HK-2 (cell line): ENCODE results near the gene ZNF670.
"Not testable (repeated sequence)": the region's sequence is repeated elsewhere in the genome, so short reads cannot be mapped to it uniquely, and the experiment has no call there.

Experiments
- DNase-seq: peaks from one replicate; pipeline ENCODE4 v3.0.0-alpha.2; 2018; ENCODE audit not compliant: unreplicated experiment

The ZNF670 gene

DNA sequence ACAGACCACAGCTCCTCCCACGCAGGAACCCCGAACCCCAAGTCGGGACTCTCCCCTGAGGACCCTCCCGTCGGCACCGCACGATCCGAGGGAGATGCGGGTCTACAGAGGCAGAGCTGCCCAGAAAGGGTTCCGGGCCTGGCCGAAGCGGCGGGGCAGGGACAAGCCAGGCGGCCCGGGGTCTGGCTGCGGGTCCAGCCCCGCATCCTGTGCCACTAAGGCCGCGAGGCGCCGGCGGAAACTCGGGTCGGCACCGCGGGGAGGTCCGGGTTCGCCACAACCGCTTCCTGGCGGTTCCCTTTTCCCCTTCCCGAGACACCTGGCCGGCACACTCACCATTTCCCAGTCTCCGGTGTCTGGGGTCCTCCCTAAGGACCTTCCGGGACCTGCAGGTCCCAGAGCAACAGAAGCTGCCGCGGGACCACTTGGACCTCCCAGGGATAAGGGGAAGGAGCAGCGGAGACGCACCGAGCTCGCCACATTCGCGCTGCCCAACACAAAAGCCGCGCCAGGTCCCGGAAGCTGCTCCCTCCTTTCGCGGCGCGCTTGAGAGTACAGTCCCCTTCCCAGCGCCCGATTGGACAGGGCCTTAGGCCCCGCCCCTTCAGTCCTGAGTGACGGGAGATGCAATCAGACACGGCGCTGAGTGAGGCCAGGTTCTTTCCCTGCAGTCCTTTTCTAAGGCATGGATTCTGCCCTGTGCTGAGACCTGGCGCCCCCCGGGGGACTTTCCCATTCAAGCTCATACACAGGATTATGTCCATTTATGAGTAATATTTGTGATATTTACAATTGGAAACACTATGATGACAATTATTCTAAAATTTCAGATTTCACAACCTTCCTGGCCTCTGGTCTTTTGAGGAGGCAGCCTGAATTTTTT, at the start of gene ZNF670:
Gene ZNF670, minus strand, starts transcription at position 554 of the 883 bp plus-strand sequence. Its CDS starts 215 bp downstream, at position 339.
- DNase-seq, result peak; percentile 98

DNA sequence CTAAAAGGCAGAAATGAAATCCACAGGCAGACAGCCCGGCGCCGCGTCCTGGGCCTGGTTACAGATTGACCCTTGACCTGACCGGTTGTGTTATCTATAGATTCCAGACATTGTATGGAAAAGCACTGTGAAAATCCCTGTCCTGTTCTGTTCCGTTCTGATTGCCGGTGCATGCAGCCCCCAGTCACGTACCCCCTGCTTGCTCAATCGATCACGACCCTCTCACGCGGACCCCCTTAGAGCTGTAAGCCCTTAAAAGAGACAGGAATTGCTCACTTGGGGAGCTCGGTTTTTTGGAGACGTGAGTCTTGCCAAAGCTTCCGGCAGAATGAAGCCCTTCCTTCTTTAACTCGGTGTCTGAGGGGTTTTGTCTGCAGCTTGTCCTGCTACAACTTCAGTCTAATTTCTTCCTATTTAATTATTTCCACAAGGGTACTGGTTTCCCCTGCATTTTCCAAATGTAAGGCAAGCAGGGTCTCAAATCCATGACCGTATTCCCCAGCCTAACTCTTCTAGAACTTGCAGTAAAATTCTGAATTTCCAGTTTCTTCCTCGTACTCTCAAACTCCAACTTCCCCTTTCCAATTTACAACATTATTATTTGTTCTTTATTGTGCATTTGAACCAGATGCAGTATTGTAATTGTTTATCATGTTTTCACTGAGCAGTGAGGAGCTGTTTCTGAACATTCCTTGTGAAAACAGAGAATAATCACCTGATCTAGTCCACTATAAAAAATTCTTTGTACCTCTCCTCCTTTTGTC, 49.1 kb upstream of the ZNF670 start:
- DNase-seq, result not testable (repeated sequence)

DNA sequence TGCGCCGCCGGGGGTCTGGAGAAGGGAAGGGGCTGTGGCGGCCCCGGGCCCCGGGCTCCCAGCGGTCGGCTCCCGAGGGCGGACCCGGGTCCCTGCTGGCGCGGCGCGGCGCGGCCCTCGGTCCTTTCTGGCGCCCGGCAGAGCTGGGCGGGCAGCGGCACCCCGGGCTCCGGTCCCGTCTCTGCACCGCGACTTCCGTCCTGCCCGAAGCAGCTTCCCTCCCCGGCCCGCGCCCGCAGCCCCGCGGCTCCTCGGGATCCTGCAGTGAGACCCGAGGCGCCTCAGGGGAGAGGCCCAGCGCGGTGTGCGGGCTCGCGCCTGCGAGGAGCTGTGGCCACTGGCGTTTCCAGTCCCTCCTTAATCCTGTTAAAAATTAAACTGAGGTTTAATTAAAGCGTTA, 48.0 kb upstream of the ZNF670 start:
- DNase-seq, result not testable (repeated sequence)

DNA sequence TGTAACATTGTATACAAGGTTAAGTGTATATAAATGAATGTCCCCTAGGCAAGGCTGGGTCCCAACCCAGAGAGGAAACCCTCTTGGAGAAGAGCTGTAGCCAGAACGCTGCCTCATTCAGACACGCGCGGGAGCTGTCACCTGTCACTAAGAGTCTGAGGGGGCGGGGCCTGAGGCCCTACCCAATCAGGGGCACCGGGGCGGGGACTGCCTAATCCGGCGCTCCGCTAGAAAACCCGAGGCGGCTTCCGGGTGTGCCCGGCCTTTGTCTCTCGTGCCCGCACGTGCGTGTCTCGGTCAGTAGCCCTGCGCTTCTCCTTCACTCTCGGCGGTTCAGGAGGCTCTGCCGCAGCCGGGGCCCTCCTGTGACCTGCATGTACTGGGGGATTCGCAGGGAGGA, 47.6 kb upstream of the ZNF670 start:
- not testable (repeated sequence) for DNase-seq

DNA sequence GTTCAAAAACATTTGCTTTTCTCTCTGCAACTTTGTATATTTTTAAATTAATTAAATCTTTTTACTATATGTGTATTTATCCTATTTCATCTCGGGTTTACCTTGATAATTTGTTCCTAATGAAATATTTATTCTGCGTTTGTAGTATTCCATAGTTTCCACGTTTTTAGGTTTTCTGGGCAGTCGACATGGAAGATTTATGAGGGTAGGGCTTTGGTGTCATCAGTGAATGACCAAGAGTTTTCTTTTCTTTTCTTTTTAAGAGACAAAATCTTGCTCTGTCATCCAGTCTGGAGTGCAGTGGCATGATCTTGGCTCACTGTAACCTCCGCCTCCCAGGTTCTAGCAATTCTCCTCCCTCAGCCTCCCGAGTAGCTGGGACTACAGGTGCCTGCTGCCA, 42.8 kb upstream of the ZNF670 start:
- no peak for DNase-seq

GRCh38 chr1:247120408-247120668, 41.7 kb upstream of the ZNF670 start:
- DNase-seq, result not testable (repeated sequence)

DNA sequence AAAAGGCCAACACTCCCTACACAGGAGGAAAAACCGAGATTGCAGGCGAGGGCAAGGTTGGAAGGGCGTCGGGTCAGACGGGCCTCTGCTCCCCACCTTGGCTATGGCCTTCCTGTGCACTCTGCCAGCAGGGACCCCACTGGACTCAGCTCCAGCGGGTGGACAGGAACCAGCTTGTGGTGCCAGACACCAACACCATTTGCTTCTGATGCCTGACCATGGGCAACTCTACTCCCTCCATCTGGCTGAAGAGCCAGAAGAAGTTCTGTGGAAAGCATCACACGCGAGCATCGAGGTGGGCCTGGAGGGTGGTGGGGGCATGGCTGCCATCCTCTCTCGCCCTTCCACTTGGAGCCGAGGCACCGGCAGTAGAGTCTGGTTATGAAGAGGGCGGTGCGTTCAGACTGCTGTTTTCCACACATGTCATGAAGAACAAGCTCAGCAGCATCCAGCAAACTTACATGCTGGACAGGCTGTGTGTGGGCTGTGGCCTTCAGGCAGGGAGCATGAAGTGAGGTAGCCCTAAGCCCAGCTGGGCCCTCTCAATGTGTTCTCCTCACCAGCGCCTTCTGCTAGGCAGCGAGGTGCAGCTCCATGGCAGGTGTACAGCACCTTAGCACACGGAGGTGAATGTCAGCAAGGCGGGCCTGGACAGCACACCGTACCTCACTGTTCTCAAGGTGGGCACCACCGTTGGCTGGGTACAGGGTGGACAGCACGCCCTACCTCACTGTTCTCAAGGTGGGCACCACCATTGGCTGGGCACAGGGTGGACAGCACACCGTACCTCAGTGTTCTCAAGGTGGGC, 41.2 kb upstream of the ZNF670 start:
- no peak for DNase-seq

DNA sequence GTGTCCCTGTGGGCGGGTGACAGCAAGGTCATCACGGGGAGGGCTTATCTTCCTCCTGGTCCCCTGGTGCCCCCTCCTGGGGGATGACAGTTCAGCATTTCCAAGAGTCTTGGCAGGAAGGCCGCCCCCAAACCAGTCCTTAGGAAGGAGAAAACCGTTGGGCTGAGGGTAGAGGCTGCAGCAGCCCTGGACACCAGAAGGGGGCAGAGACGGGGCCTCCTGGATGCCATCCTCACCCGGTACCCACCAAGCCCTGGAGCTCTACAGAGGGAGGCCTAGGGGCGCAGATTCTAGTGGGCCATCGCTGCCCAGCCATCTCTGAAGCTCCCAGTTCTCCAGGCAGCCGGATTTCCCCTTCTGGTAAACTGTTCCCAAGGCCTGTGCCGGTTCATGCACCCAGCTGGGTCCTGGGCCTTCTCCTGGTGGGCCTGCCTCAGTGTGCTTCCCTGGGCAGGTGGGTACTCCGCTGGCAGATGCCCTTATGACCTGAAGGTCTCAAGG, 40.4 kb upstream of the ZNF670 start:
- DNase-seq, result no peak

- DNase-seq, result no peak
Measured at GRCh38 chr1:247115545-247115944, 36.9 kb upstream of the ZNF670 start.

DNA sequence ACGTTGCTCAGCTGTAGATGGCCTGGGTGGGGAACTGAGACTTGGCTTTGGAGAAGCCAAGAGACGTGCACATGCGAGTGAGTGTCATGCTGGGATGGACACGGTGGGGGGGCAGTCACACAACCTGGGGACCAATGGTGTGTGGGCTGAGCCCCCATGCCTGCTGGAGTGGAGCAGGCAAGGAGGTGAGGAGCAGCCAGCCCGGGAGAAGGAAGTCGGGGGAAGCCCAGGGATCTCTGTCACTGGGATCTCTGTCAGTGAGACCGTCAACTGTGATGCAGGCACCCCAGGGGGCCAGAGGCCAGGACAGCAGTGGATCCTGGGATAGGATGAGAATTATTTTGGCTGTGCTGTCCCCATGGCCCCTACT, 36.5 kb upstream of the ZNF670 start:
- no peak for DNase-seq

DNA sequence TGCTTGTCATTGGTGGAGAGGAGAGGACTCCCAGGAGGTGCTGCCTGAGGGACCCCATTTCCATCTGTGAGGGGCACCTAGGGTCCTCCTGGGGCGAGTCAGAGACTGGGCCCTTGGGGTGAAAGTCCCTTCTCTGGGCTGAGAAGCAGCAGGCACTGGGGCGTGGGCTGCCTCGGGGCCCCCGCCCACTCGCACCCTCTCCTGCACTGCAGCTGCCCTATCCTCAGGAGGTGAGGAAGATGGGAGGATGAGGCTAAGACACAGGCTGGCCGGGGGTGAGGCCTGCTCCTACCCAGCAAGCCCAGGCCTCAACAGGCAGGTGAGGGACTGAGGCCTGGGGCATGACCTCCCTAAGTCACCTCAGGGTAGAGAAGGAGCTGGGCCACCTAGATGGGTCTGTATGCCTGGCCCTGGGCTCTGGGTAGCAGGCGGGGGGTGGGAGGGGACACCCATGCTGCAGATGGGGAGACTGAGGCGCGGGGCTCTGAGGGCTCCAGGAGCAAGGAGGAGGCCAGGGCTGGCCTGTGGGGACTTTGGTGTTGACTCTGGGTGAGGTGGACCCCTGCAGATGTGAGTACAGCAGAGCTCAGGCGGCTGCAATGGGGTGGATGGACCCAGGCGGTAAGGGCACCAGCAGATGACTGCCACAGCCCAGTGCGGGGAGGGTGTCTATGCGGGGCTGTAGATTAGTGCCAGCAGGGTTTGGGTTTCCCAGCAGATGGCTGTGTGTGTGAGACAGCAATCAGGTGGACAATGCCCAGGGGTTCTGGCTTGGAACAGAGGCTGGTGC, 35.9 kb upstream of the ZNF670 start:
- no peak for DNase-seq

DNA sequence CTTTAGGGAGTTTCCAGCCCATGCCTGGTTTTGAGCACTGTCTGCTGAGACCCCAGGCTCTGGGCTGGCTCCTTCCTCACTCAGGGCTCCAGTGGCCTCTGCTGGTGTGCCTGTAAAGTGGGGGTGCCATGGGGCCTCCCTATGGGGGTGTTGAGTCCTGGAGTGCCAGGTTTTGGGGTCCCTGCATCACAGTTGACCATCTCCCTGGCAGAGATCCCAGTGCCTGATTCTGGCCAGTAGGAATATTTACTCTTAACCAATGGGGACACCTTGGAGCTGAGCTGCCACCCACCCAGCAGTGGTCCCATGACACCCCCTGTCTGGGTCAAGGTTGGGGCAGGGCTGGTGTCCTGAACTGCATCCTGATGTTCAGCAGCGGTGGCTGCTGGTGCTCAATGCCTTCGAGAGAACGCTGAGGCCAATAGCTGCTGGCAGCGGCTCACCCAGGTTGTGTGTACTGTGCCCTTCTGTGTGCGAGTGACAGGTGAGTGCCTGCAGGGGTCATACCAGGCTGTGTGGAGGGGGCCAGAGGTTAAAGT, 35.2 kb upstream of the ZNF670 start:
- DNase-seq, result no peak

GRCh38 chr1:247113094-247113497, 34.5 kb upstream of the ZNF670 start:
- DNase-seq, result peak; percentile 82

DNA sequence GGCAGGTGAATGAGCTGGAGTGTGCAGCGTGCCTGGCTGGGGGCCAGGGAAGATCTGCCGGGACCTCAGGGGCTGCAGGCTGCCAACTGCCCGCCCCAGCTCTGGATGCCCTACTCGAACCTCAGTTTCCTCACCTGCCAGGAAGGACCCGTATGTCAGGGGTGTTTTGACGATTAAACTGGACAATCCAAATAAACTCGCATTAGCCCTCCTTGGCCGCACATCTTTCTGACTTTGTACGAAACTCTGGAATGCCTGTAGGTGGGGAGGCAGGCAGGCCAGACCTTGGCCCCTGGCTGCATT, 33.8 kb upstream of the ZNF670 start:
- DNase-seq, result no peak

DNA sequence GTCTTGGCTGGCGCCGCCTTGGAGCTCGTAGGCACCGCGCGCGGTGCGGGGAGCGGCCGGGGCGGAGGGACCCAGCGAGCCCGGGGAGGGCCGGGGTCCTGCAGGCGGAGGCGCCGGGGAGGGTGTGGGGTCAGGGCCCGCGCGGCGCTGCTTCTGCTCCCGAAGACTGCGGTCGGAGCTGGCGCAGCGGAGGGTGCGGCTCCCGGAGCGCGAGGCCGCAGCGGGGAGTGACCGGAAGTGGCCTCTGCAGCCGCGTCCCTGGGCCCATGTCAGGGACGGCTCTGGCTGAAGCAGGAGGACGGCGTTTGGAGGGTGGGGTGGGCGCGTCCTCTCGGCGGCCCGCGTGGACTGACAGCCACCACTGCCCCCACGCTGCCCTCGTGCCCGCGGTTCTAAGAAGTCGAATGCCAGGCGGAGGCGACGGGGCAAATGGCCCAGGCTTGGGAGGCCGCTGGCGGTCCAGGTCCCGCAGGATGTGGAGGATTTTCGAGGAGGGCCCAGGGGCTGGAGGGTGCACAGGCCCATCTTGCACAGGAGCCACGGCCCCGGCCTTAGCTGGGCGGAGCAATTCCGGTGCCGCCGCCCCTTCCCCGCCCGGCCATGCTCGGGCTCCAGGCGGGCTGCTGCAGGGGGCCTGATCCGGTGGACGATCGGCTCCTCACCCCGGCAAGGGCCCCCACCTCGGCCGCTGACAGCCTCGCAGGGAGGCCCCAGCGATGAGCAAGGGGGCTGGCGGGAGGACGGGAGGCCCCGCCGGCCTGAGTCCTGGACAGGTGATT, 33.3 kb upstream of the ZNF670 start:
- DNase-seq, result peak; percentile 53

- peak; percentile 34 for DNase-seq
Measured at GRCh38 chr1:247111259-247111699, 32.7 kb upstream of the ZNF670 start.

GRCh38 chr1:247110627-247111258, 32.1 kb upstream of the ZNF670 start:
- peak; percentile 38 for DNase-seq

DNA sequence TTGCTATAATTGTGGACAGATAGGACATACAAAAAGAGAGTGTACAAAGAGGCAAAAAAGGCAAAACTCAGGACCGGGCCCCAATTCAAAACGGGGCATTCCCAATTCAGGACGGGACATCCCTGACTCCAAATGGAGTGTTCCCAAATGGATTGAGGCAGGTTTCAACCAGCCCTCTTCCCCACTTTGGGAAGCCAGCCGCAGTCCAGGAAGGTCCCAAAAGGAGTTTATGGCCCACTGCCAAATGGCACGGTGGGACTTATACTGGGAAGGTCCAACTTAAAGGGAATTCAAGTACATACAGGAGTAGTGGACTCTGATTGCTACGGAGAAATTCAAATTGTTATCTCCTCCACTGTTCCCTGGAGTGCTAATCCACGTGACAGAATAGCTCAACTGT, 29.1 kb upstream of the ZNF670 start:
- no peak for DNase-seq

- no peak for DNase-seq
Measured at GRCh38 chr1:247105966-247106365, 27.4 kb upstream of the ZNF670 start.

- DNase-seq, result no peak
Measured at GRCh38 chr1:247104965-247105364, 26.4 kb upstream of the ZNF670 start.
